GM21515 (cell line): ENCODE data around the gene AKT3.
"Not testable (repeated sequence)": the region's sequence is repeated elsewhere in the genome, so short reads cannot be mapped to it uniquely, and the experiment has no call there.

Experiments
- ATAC-seq: cut with Tn5 transposase; IDR thresholded peaks from one replicate; pipeline ENCODE4 v1.9.1; 2021; ENCODE audit not compliant: unreplicated experiment

AKT3 gene

DNA sequence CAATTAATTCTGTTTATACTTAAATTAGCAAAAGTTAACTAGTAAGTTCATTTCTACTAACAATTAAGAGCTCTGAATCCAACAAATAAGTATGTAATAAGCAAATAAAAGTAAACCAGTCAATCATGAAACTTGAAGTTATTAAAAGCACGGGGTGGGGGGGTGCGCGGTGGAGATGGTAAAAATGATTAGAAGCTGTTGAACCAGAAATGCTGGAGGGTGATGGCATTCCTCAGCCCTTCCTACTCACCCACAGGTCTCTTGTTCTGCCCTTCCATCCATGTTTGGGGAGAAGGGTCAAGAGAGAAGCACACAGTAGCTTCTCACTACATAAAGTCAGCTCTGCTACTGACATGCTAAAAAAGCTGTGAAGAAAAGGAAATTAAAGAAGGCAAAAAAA lies 63.5 kb downstream of the AKT3 start:
- ATAC-seq, result no peak

DNA sequence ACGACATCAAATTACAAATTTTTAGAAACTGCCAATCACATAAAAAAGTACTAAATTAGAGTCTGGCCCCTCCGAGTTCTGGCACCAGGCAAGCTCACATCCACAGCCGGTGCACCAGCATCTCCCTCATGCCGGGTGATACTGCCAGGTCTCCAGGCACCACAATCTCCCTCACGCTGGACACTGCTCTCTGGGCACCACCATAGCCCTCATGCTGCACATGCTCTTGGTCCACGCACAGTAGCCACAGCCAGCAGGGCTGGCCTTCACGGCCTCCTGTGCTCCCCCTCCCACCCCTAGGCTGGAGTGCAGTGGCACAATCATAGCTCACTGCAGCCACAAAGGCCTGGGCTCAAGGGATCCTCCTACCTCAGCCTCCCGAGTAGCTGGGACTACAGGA lies 65.5 kb downstream of the AKT3 start:
- no peak for ATAC-seq

DNA sequence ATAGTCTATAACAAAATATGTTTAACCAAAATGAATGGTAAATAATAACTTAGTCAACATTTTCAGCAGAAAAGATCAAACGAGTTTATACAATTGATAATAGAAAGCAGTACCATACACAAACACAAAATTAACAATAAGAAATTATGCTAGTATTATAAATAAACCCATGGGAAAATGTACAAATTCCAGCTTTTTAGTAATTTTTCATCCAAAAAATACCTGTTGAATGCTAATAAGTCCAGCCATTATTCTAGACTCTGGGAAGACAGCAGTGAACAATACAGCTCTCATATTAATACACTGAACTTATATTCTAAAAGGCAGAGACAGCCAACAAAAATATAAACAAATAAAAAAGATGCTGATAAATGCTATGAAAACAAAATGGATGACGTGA lies 66.3 kb downstream of the AKT3 start:
- ATAC-seq, result no peak

DNA sequence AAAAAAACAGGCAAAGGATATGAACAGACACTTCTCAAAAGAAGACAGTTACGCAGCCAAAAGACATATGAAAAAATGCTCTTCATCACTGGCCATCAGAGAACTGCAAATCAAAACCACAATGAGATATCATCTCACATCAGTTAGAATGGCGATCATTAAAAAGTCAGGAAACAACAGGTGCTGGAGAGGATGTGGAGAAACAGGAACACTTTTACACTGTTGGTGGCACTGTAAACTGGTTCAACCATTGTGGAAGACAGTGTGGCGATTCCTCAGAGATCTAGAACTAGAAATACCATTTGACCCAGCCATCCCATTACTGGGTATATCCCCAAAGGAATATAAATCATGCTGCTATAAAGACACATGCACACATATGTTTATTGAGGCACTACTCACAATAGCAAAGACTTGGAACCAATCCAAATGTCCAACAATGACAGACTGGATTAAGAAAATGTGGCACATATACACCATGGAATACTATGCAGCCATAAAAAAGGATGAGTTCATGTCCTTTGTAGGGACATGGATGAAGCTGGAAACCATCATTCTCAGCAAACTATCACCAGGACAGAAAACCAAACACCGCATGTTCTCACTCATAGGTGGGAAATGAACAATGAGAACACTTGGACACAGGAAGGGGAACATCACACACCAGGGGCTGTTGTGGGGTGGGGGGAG lies 77.5 kb downstream of the AKT3 start:
- ATAC-seq, result not testable (repeated sequence)

DNA sequence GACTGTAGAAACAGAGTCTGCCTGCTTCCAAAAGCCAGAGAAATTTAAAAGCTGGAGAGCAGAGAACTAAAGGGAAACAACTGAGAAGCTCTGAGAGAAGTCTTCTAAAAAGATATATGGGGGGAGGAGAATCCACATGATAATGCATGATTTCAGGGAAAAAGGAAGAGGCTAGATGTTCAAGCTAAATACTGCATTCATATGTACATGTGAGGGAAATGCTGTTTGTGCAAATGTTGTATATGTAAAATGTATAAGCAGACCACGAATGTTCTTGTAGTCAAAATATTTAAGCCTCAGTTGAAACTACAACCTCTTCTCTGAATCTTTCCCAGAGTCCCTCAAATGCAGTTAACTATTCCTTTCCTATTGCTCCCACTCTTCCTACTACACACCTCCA lies 79.2 kb downstream of the AKT3 start:
- no peak for ATAC-seq

DNA sequence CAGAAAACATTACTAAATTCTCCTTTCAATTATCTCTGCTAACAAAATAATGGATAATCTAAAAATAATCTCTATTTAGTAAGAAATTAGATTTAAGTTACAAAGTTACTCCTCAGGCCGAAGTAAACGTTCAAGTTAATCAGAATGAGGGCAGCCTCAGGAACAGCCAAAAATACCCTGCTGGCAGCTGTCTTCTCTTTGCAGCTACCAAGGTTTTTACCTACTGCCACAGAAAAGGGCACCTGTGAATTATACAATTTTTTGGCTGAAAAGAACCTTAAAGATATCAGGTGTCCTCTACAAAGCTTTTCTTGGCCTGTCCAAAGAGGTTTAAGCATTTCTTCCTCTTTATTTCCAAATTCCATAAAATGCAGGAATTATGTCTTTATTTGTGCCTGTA lies 84.4 kb downstream of the AKT3 start:
- ATAC-seq, result no peak

DNA sequence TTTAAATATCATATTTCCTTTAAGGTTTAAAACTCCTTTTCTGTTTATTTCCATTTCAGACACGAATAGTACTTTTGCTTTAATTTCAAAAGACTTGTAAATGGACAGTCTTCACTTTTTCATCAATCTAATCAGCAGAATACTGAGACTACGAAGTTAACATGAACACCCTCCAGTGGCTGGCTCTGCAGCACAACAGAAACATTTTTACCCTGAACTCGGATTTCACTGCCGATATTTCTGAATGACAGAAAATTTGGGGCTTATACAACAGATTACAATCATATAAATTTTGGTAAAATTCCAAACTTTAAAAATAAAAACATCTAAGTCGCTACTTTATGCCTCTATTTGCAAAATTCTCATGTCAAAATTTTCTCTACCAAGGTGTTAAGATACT lies 86.2 kb downstream of the AKT3 start:
- no peak for ATAC-seq

DNA sequence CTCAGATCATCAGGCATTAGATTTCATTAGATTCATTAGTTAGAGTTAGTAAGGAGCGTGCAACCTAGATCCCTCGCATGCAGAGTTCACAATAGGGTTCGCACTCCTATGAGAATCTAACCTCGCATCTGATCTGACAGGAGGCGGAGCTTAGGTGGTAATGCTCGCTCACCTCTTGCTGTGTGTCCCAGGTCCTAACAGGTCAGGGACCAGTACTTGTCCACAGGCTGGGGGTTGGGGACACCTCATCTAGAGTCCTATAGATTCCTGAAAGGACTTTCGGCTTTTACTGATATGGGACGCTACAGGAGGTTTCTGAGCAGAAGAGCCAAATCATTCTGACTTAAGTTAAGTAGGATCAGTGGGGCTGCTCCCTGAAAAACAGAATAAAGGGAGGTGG lies 91.4 kb downstream of the AKT3 start:
- ATAC-seq, result no peak

DNA sequence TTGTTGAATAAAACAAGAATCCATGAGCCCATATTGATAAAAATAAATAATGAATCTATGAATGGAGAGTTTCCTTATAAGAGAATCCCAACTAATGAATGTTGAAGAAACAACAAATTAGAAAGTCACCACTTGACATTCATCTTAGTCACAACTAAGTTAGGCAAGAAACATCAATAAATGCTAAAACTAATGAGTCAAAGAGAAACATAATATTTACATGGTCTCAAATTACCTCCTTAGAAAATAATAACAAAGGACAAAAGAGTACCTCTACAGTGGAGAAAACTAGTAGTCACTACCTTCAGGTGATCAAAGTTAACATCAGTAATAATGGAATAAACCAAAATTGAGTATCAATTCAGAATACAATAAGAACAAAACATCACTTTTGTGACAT lies 93.5 kb downstream of the AKT3 start:
- ATAC-seq, result no peak

DNA sequence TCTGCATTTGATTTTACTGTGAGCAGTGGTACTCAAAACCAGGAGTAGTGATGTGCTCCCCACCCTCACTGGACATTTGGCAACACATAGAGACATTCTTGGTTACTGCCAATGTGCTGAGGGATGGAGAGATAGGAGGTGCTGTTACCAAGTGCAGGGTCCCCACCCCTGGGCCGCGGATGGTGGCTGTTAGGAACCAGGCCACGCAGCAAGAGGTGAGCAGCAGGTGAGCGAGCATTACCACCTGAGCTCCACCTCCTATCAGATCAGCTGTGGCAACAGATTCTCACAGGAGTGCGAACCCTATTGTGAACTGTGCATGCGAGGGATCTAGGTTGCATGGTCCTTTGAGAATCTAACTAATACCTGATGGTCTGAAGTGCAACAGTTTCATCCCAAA lies 95.7 kb downstream of the AKT3 start:
- no peak for ATAC-seq

DNA sequence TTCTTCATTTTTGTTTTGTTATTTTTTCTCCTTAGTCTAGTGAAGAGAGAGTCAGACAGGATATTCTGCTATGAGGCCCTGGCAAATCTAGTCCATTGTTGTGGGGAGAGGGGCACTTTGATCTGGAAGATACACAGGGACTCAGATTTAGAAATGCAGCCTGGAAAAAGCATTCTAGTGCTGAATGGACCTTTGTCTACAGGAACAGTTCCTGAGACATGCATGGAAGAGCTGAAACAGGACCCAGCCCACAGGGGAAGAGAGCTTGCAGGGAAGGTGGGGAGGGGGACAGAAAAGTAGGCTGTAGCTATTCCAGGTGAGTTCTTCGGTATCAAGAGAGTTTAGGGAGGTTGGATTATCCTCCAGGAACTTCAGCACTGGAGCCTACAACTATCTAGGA lies 98.5 kb downstream of the AKT3 start:
- ATAC-seq, result no peak

DNA sequence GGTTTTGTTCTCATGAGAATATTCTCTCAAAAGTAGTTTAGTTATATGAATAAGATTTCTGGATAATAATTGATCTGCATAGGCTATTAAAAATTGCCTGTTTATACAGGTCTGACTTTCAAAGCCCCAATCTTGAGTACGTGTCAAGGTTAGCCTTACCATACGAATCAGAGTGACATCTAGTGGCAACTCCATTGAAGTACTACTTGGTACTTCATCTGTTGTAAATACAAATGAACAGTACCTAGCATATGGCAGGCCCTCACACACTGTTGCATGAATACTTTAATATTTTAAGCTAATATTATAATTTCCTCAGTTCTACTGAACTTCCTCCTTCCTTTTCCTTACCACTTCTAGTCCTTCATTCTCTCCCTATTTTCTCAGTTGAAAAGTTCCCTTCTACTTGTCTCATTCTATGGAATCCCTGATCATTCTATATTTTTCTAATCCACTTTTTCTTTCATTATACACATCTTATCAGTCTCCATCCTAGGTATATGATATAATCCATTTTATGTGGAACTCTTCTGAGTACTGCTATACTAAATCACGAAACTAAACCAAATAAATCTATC lies 101.2 kb downstream of the AKT3 start:
- ATAC-seq, result peak; percentile 96

DNA sequence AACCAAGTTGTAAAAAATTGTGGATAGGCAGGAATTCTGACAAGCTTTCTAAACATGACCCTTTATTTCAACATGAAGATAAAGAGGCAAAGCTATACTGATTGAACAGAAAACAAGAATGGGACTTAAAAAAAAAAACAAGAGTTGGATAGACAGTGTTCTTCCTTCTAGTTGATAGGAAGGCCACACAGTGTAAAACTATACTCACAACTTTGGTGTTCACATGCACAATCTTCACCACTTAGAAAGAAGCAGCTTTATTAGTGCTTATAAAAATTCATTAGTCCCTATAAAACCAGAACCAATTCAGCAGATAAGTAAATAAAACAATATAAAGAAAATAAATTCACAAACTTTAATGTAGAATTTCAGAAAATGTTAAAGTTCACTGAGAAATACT lies 101.8 kb downstream of the AKT3 start:
- no peak for ATAC-seq

DNA sequence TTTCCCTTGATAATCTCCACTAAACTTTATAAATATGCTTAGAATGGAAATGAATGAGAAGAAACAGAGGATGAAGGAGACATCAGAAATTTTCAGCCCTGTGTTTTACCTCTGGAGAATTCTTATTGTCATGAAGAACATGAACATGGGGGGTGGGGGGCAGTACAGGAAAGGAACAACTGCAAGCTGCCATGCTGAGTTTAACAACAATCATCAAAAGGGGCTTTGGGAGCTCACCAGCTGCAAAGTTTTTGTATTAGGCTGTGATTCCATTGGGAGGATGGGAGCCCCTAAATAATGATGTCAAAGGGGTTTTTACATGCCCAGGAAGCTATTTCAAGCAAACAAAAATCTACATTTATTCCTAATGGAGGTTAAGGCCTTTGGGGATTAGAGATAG lies 103.3 kb downstream of the AKT3 start:
- no peak for ATAC-seq

DNA sequence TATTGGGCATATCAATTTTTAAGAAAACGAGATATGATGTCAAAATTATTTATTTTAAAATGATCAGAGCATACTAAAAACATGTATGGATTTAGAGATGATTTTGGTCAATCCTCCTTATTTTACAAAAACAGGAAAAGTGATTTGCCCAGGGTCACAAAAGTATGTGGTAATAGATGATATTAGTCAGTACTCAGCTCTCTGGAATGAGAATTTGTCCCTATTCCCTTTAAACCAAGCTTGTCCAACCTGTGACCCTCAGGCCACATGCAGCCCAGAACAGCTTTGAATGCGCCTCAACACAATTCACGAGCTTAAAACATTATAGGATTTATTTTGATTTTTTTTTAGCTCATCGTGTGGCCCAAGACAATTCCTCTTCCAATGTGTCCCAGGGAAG lies 104.7 kb downstream of the AKT3 start:
- no peak for ATAC-seq

DNA sequence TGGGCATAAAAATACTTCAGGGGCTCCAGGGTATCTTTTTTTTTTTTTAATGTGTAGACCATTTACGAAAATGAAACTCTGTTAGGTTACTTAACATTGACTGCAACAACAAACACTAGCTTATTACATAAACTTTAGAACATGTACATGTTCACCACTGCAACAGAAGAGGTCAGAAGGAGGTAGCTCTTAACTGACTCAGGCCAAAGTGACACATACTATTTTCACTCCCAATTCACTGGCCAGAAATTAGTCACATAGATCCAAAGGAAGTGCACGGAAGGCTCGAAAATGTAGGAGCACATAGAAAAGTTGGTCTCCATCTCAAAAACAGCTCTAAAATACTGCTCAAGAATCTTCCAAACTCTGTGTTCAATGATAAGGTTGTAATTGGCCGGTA lies 107.2 kb downstream of the AKT3 start:
- ATAC-seq, result no peak

DNA sequence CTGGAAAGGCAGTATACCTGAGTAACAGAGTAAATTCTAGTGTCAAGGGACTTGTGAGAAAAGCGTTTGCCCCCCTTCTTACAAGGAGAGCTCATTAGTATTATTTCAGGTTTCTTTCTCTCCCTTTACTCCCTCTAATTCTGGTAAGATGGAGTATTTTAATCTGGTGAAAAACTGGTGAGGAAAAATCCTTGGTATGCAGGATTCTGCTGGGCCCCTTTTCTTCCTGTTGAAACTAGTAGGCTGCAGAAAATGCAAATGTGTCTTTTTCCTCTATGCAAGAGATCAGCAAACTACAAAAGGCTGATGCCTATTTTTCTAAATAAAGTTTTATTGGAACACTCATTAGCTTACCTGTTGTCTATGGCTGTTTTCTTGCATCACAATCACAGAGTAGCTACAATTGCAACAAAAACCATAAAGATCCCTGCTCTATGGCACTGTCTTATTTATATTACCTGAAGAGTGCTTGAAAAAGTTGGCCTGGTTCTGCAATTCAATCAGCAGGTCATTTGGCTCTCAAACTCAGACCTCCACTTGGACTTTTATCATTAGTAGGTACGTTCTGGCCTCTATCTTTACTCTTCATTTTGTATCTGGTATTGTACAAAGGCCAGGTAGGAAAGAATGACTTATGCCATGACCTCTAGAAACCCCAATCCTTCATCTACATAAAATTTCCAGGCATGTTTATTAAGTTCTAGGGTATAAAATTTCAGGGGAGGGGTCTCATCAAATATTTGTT lies 109.6 kb downstream of the AKT3 start:
- ATAC-seq, result no peak

DNA sequence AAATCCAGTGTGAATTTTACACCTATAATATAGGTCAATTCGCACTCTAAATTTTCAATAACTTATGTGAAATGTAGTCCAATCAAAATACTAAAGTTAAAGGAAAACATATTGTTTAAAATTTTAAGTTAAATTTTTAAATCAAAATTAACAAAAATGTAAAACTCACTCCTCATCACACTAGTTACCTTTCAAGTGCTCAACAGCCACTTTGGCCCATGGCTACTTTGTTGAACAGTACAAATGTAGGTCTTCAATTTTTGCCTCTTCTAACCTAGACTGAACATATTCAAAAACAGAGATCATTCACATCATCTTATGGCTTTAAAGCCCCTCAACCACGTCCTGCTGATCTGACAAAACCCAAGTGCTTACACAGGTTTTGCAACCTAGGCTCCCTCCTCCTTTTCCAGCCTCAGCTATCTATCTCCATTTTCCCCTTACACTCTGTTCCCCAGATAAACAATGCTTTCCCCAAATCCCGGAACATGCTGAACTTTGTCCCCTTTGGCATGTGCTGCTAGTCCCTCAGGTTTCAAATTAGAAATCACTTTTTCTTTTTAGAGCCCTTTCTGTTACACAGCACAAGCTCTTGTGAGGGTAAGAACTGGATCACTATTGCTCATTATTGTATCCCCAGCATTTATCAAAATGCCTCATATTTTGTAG lies 110.6 kb downstream of the AKT3 start:
- ATAC-seq, result no peak

DNA sequence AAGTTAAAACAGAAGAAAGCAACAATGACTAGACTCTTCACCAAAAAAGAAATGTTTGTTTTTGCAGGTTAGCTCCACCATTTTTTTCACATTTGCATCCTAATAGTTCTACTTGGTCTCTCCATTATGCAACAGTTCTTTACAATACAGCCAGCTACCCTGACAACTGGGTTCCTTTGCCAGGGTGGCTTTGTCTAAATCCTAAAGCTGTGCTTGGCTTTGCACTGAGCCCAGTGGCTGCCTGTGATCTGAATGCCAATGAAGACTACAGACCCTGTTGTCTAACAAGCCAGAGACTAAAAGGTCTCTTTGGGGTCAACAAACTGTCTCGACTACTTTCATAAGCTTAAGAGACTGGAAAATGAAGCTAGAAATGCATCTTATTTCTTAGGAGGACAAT lies 112.0 kb downstream of the AKT3 start:
- ATAC-seq, result no peak

DNA sequence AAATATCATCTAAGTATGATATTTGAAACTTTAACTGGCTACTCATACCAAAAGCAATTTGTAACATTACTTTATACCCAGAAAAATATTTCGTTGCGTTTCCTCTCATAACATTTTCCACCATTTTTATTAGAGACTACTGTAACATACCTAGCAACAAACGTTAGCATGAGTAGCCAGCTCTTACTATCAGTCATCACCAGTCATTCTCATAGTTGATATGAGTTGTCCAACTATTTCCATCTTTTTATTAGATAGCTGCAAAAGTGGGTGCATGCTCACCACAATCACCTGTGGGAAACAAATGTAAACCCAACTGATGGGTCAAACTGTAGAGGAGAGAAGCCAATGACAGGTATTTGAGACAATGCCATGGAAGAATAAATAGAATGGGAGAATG lies 114.6 kb downstream of the AKT3 start:
- no peak for ATAC-seq

DNA sequence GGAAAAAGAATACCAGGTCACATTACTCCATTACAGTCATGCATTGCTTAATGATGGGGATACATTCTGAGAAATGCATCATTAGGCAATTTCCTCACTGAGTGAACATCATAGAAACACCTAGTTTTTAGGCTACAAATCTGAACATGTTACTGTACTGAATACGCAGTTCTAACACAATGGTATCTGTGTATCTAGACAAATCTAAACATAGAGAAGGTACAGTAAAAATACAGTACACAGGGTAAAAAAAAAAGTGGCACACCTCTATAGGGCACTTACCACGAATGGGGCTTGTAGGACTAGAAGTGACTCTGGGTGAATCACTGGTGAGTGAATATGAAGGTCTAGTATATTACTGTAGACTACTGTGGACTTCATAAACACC lies 115.7 kb downstream of the AKT3 start:
- no peak for ATAC-seq

DNA sequence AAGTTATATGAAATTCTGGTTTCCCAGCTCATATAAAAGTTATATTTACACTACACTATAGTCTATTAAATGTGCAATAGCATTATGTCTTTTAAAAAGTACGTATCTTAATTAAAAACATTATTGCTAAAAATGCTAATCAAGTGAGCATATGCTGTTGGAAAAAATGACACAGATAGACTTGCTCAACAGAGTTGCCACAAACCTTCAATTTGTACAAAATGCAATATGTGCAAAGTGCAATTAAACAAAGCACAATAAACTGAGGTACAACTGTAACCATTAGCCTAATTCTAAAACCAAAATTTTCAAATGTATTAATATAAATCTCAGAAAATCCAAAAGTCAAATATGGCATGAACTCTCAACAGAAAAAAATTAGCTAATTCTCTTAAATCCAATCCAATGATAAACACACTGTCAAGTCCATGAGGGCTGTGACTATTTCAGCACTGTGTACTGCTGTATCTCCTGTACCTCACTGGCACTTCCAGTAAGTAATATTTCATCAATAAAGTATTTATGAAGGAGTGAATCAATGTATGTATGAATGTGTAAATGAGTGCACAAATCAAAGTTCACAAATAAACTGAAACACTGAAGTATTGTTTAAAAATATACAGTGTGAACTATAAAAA lies 116.3 kb downstream of the AKT3 start:
- ATAC-seq, result no peak
